Neural cell (in vitro differentiated cells): ENCODE measurements around the gene MYCBPAP. TPM values are rescaled to one million over a fixed set of nuclear protein-coding genes. Genes with fewer than 3 reads are reported as not detected.

Experiments
- H2AFZ ChIP-seq: fragments of 200-600, 300-800 bp; sonication (generic), shearing (Covaris generic); 2 replicates; pipeline ENCODE4 v1.6.0; 2014; ENCODE audit warnings: low read depth, mild to moderate bottlenecking, antibody characterized with exemption, low read length, moderate library complexity
- H3F3A ChIP-seq: fragments of 200-600 bp; shearing (Covaris generic); 2 replicates; pipeline ENCODE4 v1.6.1; 2016; ENCODE audit warnings: mild to moderate bottlenecking, moderate library complexity, mixed read lengths, antibody characterized with exemption, low read length; ENCODE audit not compliant: insufficient read depth, poor library complexity, severe bottlenecking
- H3K27ac ChIP-seq: fragments of 200-600, 300-800 bp; sonication (generic), shearing (Covaris generic); 2 replicates; pipeline ENCODE4 v1.5.1; 2014; ENCODE audit warnings: mild to moderate bottlenecking, low read length, moderate library complexity
- H3K27me3 ChIP-seq: fragments of 300-800, 200-600 bp; sonication (generic), shearing (Covaris generic); 2 replicates; pipeline ENCODE4 v1.6.0; 2014; ENCODE audit warnings: mild to moderate bottlenecking, low read depth, low read length, moderate library complexity; ENCODE audit not compliant: insufficient read depth
- H3K36me3 ChIP-seq: fragments of 300-800, 200-600 bp; sonication (generic), shearing (Covaris generic); 2 replicates; pipeline ENCODE4 v1.5.1; 2014; ENCODE audit warnings: mild to moderate bottlenecking, antibody characterized with exemption, low read length, moderate library complexity; ENCODE audit not compliant: insufficient read depth
- H3K4me2 ChIP-seq: fragments of 300-800, 200-600 bp; sonication (generic), shearing (Covaris generic); 2 replicates; pipeline ENCODE4 v1.6.0; 2014; ENCODE audit warnings: mild to moderate bottlenecking, low read length
- H3K4me3 ChIP-seq: fragments of 300-800, 200-600 bp; sonication (generic), shearing (Covaris generic); 2 replicates; pipeline ENCODE4 v1.5.1; 2014; ENCODE audit warnings: mild to moderate bottlenecking, low read length, moderate library complexity
- H3K79me2 ChIP-seq: fragments of 200-600 bp; shearing (Covaris generic); replicated peaks from 2 replicates; pipeline ENCODE4 v1.6.0; 2014; ENCODE audit warnings: mild to moderate bottlenecking, low read length, moderate library complexity; ENCODE audit not compliant: insufficient read depth
- H3K9ac ChIP-seq: fragments of 300-800, 200-600 bp; sonication (generic), shearing (Covaris generic); 2 replicates; pipeline ENCODE4 v1.6.1; 2016; ENCODE audit warnings: mild to moderate bottlenecking, low read length, mixed read lengths
- H3K9me2 ChIP-seq: fragments of 200-600 bp; shearing (Covaris generic); 2 replicates; pipeline ENCODE4 v1.6.1; 2016; ENCODE audit warnings: mild to moderate bottlenecking, low read length, mixed read lengths; ENCODE audit not compliant: insufficient read depth
- H3K9me3 ChIP-seq: fragments of 200-600, 300-800 bp; sonication (generic), shearing (Covaris generic); 2 replicates; pipeline ENCODE4 v1.6.1; 2016; ENCODE audit warnings: mild to moderate bottlenecking, mixed run types, low read length, moderate library complexity, mixed read lengths
- H4K20me1 ChIP-seq: fragments of 200-600 bp; shearing (Covaris generic); 2 replicates; pipeline ENCODE4 v1.6.1; 2016; ENCODE audit warnings: mild to moderate bottlenecking, mixed run types; ENCODE audit not compliant: insufficient read depth
- EP300 ChIP-seq: fragments of 450-650 bp; conservative IDR thresholded peaks from 2 replicates; pipeline ENCODE4 v1.6.1; 2014; ENCODE audit warnings: antibody characterized with exemption, mild to moderate bottlenecking, moderate library complexity; ENCODE audit not compliant: poor library complexity, severe bottlenecking
- EZH2 ChIP-seq: fragments of 200-600, 300-800 bp; shearing (Covaris generic), sonication (generic); IDR thresholded peaks from 2 replicates; pipeline ENCODE4 v1.6.1; 2014; ENCODE audit warnings: antibody characterized with exemption, low read length, borderline replicate concordance, mild to moderate bottlenecking; ENCODE audit not compliant: insufficient read depth, poor library complexity, severe bottlenecking
- MXI1 ChIP-seq: fragments of 450-650 bp; conservative IDR thresholded peaks from 2 replicates; pipeline ENCODE4 v1.6.1; 2014; ENCODE audit warnings: antibody characterized with exemption, mild to moderate bottlenecking; ENCODE audit not compliant: poor library complexity, severe bottlenecking
- POLR2AphosphoS5 ChIP-seq: IDR thresholded peaks from 2 replicates; pipeline ENCODE4 v1.6.1; 2012
- RAD21 ChIP-seq: fragments of 450-650 bp; conservative IDR thresholded peaks from 2 replicates; pipeline ENCODE4 v1.6.1; 2014; ENCODE audit warnings: antibody characterized with exemption, mild to moderate bottlenecking, moderate library complexity
- SMC3 ChIP-seq: fragments of 450-650 bp; conservative IDR thresholded peaks from 2 replicates; pipeline ENCODE4 v1.6.1; 2014; ENCODE audit warnings: antibody characterized with exemption, mild to moderate bottlenecking, moderate library complexity; ENCODE audit not compliant: poor library complexity
- TAF1 ChIP-seq: IDR thresholded peaks from 2 replicates; pipeline ENCODE4 v1.6.1; 2012; ENCODE audit warnings: low read depth
- polyA plus RNA-seq: library from polyadenylated mRNA; depleted of rRNA; stranded (reverse); fragments of >200 nt; gene quantifications from 2 replicates; pipeline ENCODE4 v1.2.3, GENCODE V29; 2014
- TF ChIP-seq, protein P1 (sequence below): fragments of 450-650 bp; IDR thresholded peaks from 2 replicates; pipeline ENCODE4 v1.5.1; 2014; ENCODE audit warnings: antibody characterized with exemption, mild to moderate bottlenecking, moderate library complexity; ENCODE audit not compliant: poor library complexity, severe bottlenecking
- TF ChIP-seq, protein P2 (sequence below): IDR thresholded peaks from 2 replicates; pipeline ENCODE4 v1.6.1; 2012; ENCODE audit warnings: borderline replicate concordance

MYCBPAP gene
- polyA plus RNA-seq, 1 donor from 2014 or later: 0.35 TPM

DNA sequence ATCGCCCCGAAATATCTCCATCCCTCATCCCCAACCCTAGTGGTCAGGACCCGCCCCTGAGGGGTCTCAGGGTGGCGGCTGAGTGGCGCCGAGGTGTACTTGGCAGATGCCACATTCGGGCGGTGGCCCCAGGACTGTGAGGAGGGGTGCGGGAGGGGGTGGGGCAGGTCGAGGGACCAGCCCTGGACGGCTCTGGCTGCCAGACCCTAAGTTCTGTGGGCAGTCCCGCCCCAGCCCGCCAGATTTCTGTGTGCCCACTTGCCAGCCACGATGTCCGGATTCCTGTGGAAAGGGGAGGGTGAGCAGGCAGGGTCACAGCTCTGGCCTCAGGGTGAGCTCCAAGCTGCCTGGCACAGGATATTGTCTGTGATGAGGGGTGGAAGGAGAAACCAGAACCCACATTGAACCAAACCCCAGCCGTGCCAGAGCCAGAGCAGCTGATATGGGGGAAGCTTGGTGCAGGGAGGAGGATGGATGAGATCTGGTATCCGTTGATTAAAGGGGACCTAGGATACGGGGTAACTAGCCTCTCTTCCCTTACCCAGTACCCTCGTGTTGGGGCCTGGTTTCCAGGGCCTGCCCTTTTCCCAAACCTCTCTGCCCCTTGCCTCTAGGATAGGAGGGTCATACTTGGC, 38.5 kb upstream of the MYCBPAP start:
- Histone ChIP-seq H3K27ac (no peak overlapping the region), H3K4me3 (no peak overlapping the region), H3K36me3 (no peaks in the 10 kb centered on the region), H3K9me3 (no peaks in the 10 kb centered on the region), H2AFZ (no peak overlapping the region), H3K9ac (no peak overlapping the region), H3K9me2 (no peaks in the 10 kb centered on the region), H3K4me2 (no peak overlapping the region), H4K20me1 (no peaks in the 10 kb centered on the region), H3F3A (no peaks in the 10 kb centered on the region), H3K79me2 (no peaks in the 10 kb centered on the region), H3K27me3 (peaks cover 27% of the 10 kb centered on the region)
- no peak for TF ChIP-seq TAF1
- TF ChIP-seq MXI1: no peak
- TF ChIP-seq RAD21: no peak
- TF ChIP-seq EP300: no peak
- TF ChIP-seq, protein P1, sequence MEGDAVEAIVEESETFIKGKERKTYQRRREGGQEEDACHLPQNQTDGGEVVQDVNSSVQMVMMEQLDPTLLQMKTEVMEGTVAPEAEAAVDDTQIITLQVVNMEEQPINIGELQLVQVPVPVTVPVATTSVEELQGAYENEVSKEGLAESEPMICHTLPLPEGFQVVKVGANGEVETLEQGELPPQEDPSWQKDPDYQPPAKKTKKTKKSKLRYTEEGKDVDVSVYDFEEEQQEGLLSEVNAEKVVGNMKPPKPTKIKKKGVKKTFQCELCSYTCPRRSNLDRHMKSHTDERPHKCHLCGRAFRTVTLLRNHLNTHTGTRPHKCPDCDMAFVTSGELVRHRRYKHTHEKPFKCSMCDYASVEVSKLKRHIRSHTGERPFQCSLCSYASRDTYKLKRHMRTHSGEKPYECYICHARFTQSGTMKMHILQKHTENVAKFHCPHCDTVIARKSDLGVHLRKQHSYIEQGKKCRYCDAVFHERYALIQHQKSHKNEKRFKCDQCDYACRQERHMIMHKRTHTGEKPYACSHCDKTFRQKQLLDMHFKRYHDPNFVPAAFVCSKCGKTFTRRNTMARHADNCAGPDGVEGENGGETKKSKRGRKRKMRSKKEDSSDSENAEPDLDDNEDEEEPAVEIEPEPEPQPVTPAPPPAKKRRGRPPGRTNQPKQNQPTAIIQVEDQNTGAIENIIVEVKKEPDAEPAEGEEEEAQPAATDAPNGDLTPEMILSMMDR: no peak
- no peak for TF ChIP-seq POLR2AphosphoS5
- TF ChIP-seq EZH2: no peak
- TF ChIP-seq SMC3: no peak

- Histone ChIP-seq H2AFZ (no peak overlapping the region), H3K9me2 (no peaks in the 10 kb centered on the region), H3K4me3 (no peak overlapping the region), H3K27ac (no peak overlapping the region), H3K4me2 (no peak overlapping the region), H4K20me1 (no peaks in the 10 kb centered on the region), H3K9ac (no peak overlapping the region), H3F3A (no peaks in the 10 kb centered on the region), H3K27me3 (peaks cover 27% of the 10 kb centered on the region), H3K36me3 (no peaks in the 10 kb centered on the region), H3K79me2 (no peaks in the 10 kb centered on the region), H3K9me3 (no peaks in the 10 kb centered on the region)
- TF ChIP-seq MXI1 (no peak), POLR2AphosphoS5 (no peak), RAD21 (no peak), TAF1 (no peak)
- TF ChIP-seq, protein P2, sequence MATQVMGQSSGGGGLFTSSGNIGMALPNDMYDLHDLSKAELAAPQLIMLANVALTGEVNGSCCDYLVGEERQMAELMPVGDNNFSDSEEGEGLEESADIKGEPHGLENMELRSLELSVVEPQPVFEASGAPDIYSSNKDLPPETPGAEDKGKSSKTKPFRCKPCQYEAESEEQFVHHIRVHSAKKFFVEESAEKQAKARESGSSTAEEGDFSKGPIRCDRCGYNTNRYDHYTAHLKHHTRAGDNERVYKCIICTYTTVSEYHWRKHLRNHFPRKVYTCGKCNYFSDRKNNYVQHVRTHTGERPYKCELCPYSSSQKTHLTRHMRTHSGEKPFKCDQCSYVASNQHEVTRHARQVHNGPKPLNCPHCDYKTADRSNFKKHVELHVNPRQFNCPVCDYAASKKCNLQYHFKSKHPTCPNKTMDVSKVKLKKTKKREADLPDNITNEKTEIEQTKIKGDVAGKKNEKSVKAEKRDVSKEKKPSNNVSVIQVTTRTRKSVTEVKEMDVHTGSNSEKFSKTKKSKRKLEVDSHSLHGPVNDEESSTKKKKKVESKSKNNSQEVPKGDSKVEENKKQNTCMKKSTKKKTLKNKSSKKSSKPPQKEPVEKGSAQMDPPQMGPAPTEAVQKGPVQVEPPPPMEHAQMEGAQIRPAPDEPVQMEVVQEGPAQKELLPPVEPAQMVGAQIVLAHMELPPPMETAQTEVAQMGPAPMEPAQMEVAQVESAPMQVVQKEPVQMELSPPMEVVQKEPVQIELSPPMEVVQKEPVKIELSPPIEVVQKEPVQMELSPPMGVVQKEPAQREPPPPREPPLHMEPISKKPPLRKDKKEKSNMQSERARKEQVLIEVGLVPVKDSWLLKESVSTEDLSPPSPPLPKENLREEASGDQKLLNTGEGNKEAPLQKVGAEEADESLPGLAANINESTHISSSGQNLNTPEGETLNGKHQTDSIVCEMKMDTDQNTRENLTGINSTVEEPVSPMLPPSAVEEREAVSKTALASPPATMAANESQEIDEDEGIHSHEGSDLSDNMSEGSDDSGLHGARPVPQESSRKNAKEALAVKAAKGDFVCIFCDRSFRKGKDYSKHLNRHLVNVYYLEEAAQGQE: no peak
Observed at GRCh38 chr17:50470426-50470825, 37.8 kb upstream of the MYCBPAP start.
